ENCODE results near the gene CKM. TPM values are rescaled to one million over a fixed set of nuclear protein-coding genes. Genes with fewer than 3 reads are reported as not detected.

Gene CKM
- total RNA-seq, 4 donors from 2014 or later = 0.17 to 0.73 TPM; not detected in 2

- ATAC-seq = no peak
These were observed 34.7 kb upstream of the CKM start for GRCh38 chr19:45357445-45357783.

GRCh38 chr19:45356760-45357444, 34.2 kb upstream of the CKM start:
- Histone ChIP-seq H3K4me3 (no peak overlapping the region), H3K27me3 (no peaks in the 10 kb centered on the region), H3K27ac (no peak overlapping the region), H3K36me3 (peaks cover 0 to 93% of the 10 kb centered on the region in 2 donors), H3K9me3 (no peaks in the 10 kb centered on the region), H3K4me1 (no peaks in the 10 kb centered on the region)
- 88 to 92% methylated on average over 6 to 8 of the region's 20 CpGs for WGBS, 2 donors (ENCODE audit: low coverage in 1 of 2)
- TF ChIP-seq POLR2A (IDR thresholded peaks at IDR 0.05) = no peak
- TF ChIP-seq EP300 (IDR thresholded peaks at IDR 0.05) = no peak
- TF ChIP-seq POLR2AphosphoS5 (IDR thresholded peaks at IDR 0.05) = no peak
- TF ChIP-seq CTCF (IDR thresholded peaks at IDR 0.05) = no peak
- ATAC-seq = no peak

More at GRCh38 chr19:45357445-45357783, 34.7 kb upstream of the CKM start:
- Histone ChIP-seq H3K4me3 (no peak overlapping the region), H3K4me1 (no peaks in the 10 kb centered on the region), H3K27me3 (no peaks in the 10 kb centered on the region), H3K27ac (no peak overlapping the region), H3K9me3 (no peaks in the 10 kb centered on the region), H3K36me3 (peaks cover 0 to 93% of the 10 kb centered on the region in 2 donors)
- TF ChIP-seq POLR2AphosphoS5 (IDR thresholded peaks at IDR 0.05) = no peak
- TF ChIP-seq EP300 (IDR thresholded peaks at IDR 0.05) = no peak
- TF ChIP-seq POLR2A (IDR thresholded peaks at IDR 0.05) = no peak
- 92 to 93% methylated on average over 2 to 10 of the region's 11 CpGs for WGBS, 2 donors (ENCODE audit: low coverage in 1 of 2)

- peaks cover 0 to 93% of the 10 kb centered on the region in 2 donors for H3K36me3 ChIP-seq
These were observed 33.2 kb upstream of the CKM start for GRCh38 chr19:45355910-45356309.

GRCh38 chr19:45355402-45355801, 32.7 kb upstream of the CKM start:
- H3K9me3 ChIP-seq = no peaks in the 10 kb centered on the region
- 95% methylated on average over 8 of the region's 9 CpGs; no CpG with 5 or more reads in 1 of the 2 donors for WGBS, 2 donors (ENCODE audit: low coverage in 1 of 2)
- no peaks in the 10 kb centered on the region for H3K27me3 ChIP-seq
- H3K4me3 ChIP-seq = no peak overlapping the region
- no peak overlapping the region for H3K27ac ChIP-seq
- no peak for TF ChIP-seq POLR2A (IDR thresholded peaks at IDR 0.05)
- no peak for TF ChIP-seq CTCF (IDR thresholded peaks at IDR 0.05)
- no peak for TF ChIP-seq EP300 (IDR thresholded peaks at IDR 0.05)
- no peak for TF ChIP-seq POLR2AphosphoS5 (IDR thresholded peaks at IDR 0.05)
- H3K4me1 ChIP-seq = no peaks in the 10 kb centered on the region
- no peak for ATAC-seq
- peaks cover 0 to 92% of the 10 kb centered on the region in 2 donors for H3K36me3 ChIP-seq

More at GRCh38 chr19:45355910-45356309, 33.2 kb upstream of the CKM start:
- Histone ChIP-seq H3K4me1 (no peaks in the 10 kb centered on the region), H3K27me3 (no peaks in the 10 kb centered on the region), H3K9me3 (no peaks in the 10 kb centered on the region), H3K4me3 (no peak overlapping the region), H3K27ac (no peak overlapping the region)
- ATAC-seq = no peak
- 96% methylated on average over 4 of the region's 9 CpGs; no CpG with 5 or more reads in 1 of the 2 donors for WGBS, 2 donors (ENCODE audit: low coverage in 1 of 2)
- TF ChIP-seq CTCF (IDR thresholded peaks at IDR 0.05) (no peak), POLR2AphosphoS5 (IDR thresholded peaks at IDR 0.05) (no peak), POLR2A (IDR thresholded peaks at IDR 0.05) (no peak), EP300 (IDR thresholded peaks at IDR 0.05) (no peak)

GRCh38 chr19:45354241-45354842, 31.7 kb upstream of the CKM start:
- Histone ChIP-seq H3K36me3 (peaks cover 0 to 87% of the 10 kb centered on the region in 2 donors), H3K9me3 (no peaks in the 10 kb centered on the region), H3K27ac (no peak overlapping the region), H3K27me3 (no peaks in the 10 kb centered on the region), H3K4me3 (no peak overlapping the region), H3K4me1 (no peaks in the 10 kb centered on the region)
- 95% methylated on average over 4 of the region's 11 CpGs; no CpG with 5 or more reads in 1 of the 2 donors for WGBS, 2 donors (ENCODE audit: low coverage in 1 of 2)
- no peak for ATAC-seq
- TF ChIP-seq EP300 (IDR thresholded peaks at IDR 0.05) (no peak), CTCF (IDR thresholded peaks at IDR 0.05) (no peak), POLR2AphosphoS5 (IDR thresholded peaks at IDR 0.05) (no peak), POLR2A (IDR thresholded peaks at IDR 0.05) (no peak)

Measured in gastroesophageal sphincter (tissue), 4 donors.